Left lung (tissue), 10 donors: Measurements from ENCODE around the gene ABCA1. TPM values are rescaled to one million over a fixed set of nuclear protein-coding genes. Genes with fewer than 3 reads are reported as not detected.

Experiments used
- ATAC-seq: fragments of 200-7000 bp; cut with Tn5 transposase; one replicate; pipeline ENCODE4 v1.9.1; 2020; ENCODE audit warnings: moderate library complexity
- DNase-seq, 4 donors: peaks; one replicate each; pipeline ENCODE4 v3.0.0-alpha.2; 2013 to 2020
- H3K27ac ChIP-seq, 2 donors: fragments of 200-600 bp; sonication (generic) in 1 of 2; one replicate each; pipeline versions ENCODE4 v1.5.0 to v1.8.0; 2020 to 2021
- H3K27me3 ChIP-seq, 2 donors: fragments of 200-600 bp; sonication (generic) in 1 of 2; one replicate each; pipeline versions ENCODE4 v1.5.0 to v1.8.0; 2020 to 2021
- H3K36me3 ChIP-seq, 2 donors: fragments of 200-600 bp; sonication (generic) in 1 of 2; one replicate each; pipeline versions ENCODE4 v1.5.0 to v1.8.0; 2020 to 2021
- H3K4me1 ChIP-seq, 2 donors: fragments of 200-600 bp; one replicate each; pipeline ENCODE4 v1.8.0; 2021
- H3K4me3 ChIP-seq, 2 donors: fragments of 200-600 bp; sonication (generic) in 1 of 2; one replicate each; pipeline versions ENCODE4 v1.5.0 to v1.8.0; 2020 to 2021; ENCODE audit warnings: mild to moderate bottlenecking in 1 of 2
- H3K9me3 ChIP-seq, 2 donors: fragments of 200-600 bp; sonication (generic) in 1 of 2; one replicate each; pipeline versions ENCODE4 v1.5.0 to v1.8.0; 2020 to 2021
- intact Hi-C, 2 donors: fragments of 100-400 bp; cut with DNase I; formaldehyde crosslinking; loops; one replicate each; pipeline versions ENCODE4 v1.11.2 to v1.14.2; 2022
- polyA plus RNA-seq, 6 donors: library from polyadenylated mRNA; unstranded; fragments of 120-200 nt; gene quantifications; one replicate each; pipeline ENCODE4 v1.2.1, GENCODE V29; 2013; ENCODE audit not compliant: insufficient read length in 6 of 6
- total RNA-seq, 2 donors: library from RNA; stranded (reverse); fragmentation: NEBNext Ultra II Directional; extraction: Animal tissue kit (Norgen Biotek cat#: 25700); gene quantifications; one replicate each; pipeline ENCODE4 v1.2.1, GENCODE V29; 2021
- TF ChIP-seq, protein P1 (sequence below), 2 donors: fragments of 200-600 bp; sonication (generic) in 1 of 2; IDR thresholded peaks; one replicate each; pipeline versions ENCODE4 v1.5.0 to v1.8.0; 2021; ENCODE audit warnings: antibody characterized with exemption in 2 of 2
- donor health status: DM: no; HTN: yes; CAD: no.
- donor health status: DM: no; HTN: no; CAD: no.

The ABCA1 gene
- total and polyA plus RNA-seq, 8 donors = 12.8 to 53.0 (median 18.2) TPM

DNA sequence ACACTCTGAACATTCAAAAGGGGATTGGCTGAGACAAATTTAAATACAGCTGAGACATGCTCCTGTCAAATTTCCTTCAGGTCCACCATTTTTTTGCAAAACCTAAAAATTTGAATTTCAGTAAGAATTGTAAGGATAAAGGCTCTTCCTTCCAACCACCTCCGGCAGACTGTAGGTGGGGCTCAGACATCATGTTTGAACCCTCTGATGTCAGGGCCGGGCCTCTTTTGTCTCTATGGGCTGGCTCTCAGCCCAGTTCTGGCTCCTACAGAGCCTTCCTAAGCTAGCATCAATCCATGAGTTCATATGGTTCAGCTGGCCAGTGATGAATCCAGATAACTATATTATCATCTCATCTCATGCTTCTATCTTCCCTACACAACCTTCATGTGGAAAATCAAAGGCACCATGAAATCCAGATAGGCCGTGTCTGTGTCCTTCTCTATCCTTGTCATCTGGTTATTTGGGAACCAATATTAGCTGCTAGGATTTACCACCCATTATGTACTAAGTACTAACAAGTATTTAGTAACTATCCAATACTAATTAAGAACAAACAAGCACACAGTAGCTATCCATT is 119.8 kb downstream of the ABCA1 start:
- Histone ChIP-seq H3K9me3 (no peaks in the 10 kb centered on the region), H3K4me3 (no peak overlapping the region), H3K4me1 (no peaks in the 10 kb centered on the region), H3K27ac (no peak overlapping the region), H3K27me3 (no peaks in the 10 kb centered on the region), H3K36me3 (peaks cover 0 to 95% of the 10 kb centered on the region in 2 donors)
- DNase-seq (peak in 1 of 4 donors; percentile 36), ATAC-seq (no peak)
- TF ChIP-seq, protein P1, sequence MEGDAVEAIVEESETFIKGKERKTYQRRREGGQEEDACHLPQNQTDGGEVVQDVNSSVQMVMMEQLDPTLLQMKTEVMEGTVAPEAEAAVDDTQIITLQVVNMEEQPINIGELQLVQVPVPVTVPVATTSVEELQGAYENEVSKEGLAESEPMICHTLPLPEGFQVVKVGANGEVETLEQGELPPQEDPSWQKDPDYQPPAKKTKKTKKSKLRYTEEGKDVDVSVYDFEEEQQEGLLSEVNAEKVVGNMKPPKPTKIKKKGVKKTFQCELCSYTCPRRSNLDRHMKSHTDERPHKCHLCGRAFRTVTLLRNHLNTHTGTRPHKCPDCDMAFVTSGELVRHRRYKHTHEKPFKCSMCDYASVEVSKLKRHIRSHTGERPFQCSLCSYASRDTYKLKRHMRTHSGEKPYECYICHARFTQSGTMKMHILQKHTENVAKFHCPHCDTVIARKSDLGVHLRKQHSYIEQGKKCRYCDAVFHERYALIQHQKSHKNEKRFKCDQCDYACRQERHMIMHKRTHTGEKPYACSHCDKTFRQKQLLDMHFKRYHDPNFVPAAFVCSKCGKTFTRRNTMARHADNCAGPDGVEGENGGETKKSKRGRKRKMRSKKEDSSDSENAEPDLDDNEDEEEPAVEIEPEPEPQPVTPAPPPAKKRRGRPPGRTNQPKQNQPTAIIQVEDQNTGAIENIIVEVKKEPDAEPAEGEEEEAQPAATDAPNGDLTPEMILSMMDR (IDR thresholded peaks at IDR 0.05) = no peak
- intact Hi-C loops = no loop called here

DNA sequence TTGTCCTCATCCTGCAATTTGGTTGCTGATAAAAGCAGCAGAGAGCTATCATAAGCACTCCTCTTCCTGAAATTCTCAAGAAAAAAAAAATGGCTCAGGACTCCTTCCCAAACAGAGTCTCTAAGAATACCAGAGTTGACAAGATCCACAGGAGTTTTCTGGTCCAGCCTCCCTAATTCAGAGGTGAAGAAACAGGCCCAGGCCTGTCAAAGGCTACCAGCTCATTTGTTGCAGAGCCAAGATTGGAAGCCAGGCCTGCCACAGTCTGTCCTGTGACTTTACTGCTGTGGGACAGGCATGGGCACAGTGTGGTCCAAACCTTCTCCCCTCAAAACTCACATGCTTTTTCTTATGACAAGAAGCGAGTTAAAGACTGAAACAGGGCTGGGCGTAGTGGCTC is 122.5 kb downstream of the ABCA1 start:
- no peak for ATAC-seq
- no peaks in the 10 kb centered on the region for H3K4me1 ChIP-seq
- peaks cover 0 to 95% of the 10 kb centered on the region in 2 donors for H3K36me3 ChIP-seq
- H3K9me3 ChIP-seq = no peaks in the 10 kb centered on the region
- DNase-seq = no peak
- no peak overlapping the region for H3K4me3 ChIP-seq
- TF ChIP-seq, protein P1 (IDR thresholded peaks at IDR 0.05) = no peak
- no peak overlapping the region for H3K27ac ChIP-seq
- intact Hi-C loops = no loop called here
- H3K27me3 ChIP-seq = no peaks in the 10 kb centered on the region

GRCh38 chr9:104802906-104803305 is 125.0 kb downstream of the ABCA1 start:
- Histone ChIP-seq H3K36me3 (peaks cover 0 to 97% of the 10 kb centered on the region in 2 donors), H3K4me3 (no peak overlapping the region)

GRCh38 chr9:104802110-104802509 is 125.8 kb downstream of the ABCA1 start:
- Histone ChIP-seq H3K27ac (no peak overlapping the region), H3K36me3 (peaks cover 0 to 97% of the 10 kb centered on the region in 2 donors), H3K9me3 (no peaks in the 10 kb centered on the region), H3K4me3 (no peak overlapping the region), H3K4me1 (no peaks in the 10 kb centered on the region), H3K27me3 (no peaks in the 10 kb centered on the region)
- DNase-seq = no peak
- TF ChIP-seq, protein P1 (IDR thresholded peaks at IDR 0.05) = no peak
- intact Hi-C loops = no loop called here
- no peak for ATAC-seq

More at GRCh38 chr9:104802906-104803305, 125.0 kb downstream of the ABCA1 start:
- intact Hi-C loops = no loop called here
- no peak overlapping the region for H3K27ac ChIP-seq
- DNase-seq (no peak), ATAC-seq (no peak)
- H3K4me1 ChIP-seq = no peaks in the 10 kb centered on the region
- TF ChIP-seq, protein P1 (IDR thresholded peaks at IDR 0.05) = no peak
- H3K9me3 ChIP-seq = no peaks in the 10 kb centered on the region
- no peaks in the 10 kb centered on the region for H3K27me3 ChIP-seq

DNA sequence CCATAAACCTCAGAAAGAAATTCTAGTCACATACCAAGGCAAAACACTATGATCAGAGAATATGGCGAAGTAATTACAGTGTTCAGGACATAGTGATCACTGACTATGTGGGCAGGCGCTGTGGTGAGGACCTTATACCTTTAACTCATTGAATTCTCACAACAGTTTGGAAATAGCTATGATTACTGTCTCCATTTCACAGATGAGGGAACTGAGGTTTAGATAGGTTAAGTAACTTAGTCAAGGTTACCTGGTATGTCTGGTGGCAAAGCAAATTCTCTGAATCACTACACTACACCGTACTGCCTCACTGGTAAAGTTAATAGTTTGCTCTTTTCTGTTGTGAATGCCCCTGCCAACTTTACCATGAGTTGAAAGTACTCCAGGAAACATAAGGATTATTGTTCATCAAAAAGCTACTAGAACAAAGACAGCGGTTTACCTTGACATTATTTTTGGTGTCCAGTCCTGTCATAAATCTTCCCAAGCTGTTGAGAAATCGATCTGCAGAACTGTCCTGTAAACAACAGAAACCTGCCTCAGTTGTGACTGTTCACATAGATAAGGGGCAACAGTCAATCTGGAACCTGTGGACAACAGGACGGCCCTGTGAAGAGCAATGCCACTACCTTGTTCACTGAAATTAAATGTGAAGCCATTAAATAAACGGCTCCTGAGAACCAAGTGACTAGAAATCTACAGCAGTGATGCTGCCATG is 127.7 kb downstream of the ABCA1 start:
- Histone ChIP-seq H3K36me3 (peaks cover 0 to 97% of the 10 kb centered on the region in 2 donors), H3K27ac (no peak overlapping the region), H3K27me3 (no peaks in the 10 kb centered on the region), H3K4me1 (peaks cover 0 to 9% of the 10 kb centered on the region in 2 donors), H3K4me3 (no peak overlapping the region), H3K9me3 (no peaks in the 10 kb centered on the region)
- intact Hi-C loops = no loop called here
- no peak for DNase-seq
- TF ChIP-seq, protein P1 (IDR thresholded peaks at IDR 0.05) = no peak
- ATAC-seq = no peak
